Activated CD4-positive, alpha-beta memory T cell treated with anti-CD3 and anti-CD28 coated beads for 36 hours (primary cell): ENCODE data around the gene PRPSAP2. TPM values are rescaled to one million over a fixed set of nuclear protein-coding genes. Genes with fewer than 3 reads are reported as not detected.

Source experiments
- CTCF ChIA-PET: fragments of 350-600 bp; sonication (Branson Sonifier 250); formaldehyde crosslinking; loops from one replicate; lab custom pipeline; 2021; ENCODE audit warnings: antibody characterized with exemption, inconsistent platforms; lab: Charles Lee
- POLR2A ChIA-PET: fragments of 350-600 bp; sonication (Branson Sonifier 250); formaldehyde crosslinking; loops from one replicate; lab custom pipeline; 2021; ENCODE audit warnings: antibody characterized with exemption; lab: Charles Lee
- DNase-seq: peaks from one replicate; pipeline ENCODE4 v3.0.0-alpha.2; 2020
- H3K27ac Mint-ChIP-seq: one replicate; pipeline ENCODE4 v1.8.0; 2021; ENCODE audit warnings: mixed read lengths
- H3K27me3 Mint-ChIP-seq: one replicate; pipeline ENCODE4 v1.8.0; 2021; ENCODE audit warnings: mixed read lengths
- H3K36me3 Mint-ChIP-seq: one replicate; pipeline ENCODE4 v1.8.0; 2021; ENCODE audit warnings: mixed read lengths
- H3K4me1 Mint-ChIP-seq: one replicate; pipeline ENCODE4 v1.8.0; 2021; ENCODE audit warnings: low read depth, mixed read lengths
- H3K4me3 Mint-ChIP-seq: one replicate; pipeline ENCODE4 v1.8.0; 2021; ENCODE audit warnings: mild to moderate bottlenecking, mixed read lengths
- H3K9me3 Mint-ChIP-seq: one replicate; pipeline ENCODE4 v1.8.0; 2021; ENCODE audit warnings: mixed read lengths
- intact Hi-C: fragments of 100-400 bp; cut with micrococcal nuclease; formaldehyde crosslinking; loops from one replicate; pipeline ENCODE4 v1.15.1; 2023
- total RNA-seq, 2 experiments: library from RNA; stranded (reverse); gene quantifications; one replicate each; pipeline ENCODE4 v1.2.3, GENCODE V29; 2021

The PRPSAP2 gene
- total RNA-seq, 2 experiments from 2014 or later: 41.9 to 42.5 TPM

- Mint-ChIP-seq H3K36me3 (peaks cover 8% of the 10 kb centered on the region), H3K4me1 (peaks cover 9% of the 10 kb centered on the region), H3K4me3 (no peak overlapping the region), H3K27me3 (no peaks in the 10 kb centered on the region), H3K27ac (no peak overlapping the region), H3K9me3 (no peaks in the 10 kb centered on the region)
- ChIA-PET POLR2A (no interaction called here), CTCF (interaction anchor here (2.4 kb wide), 1 partner anchor 17 kb away, joined by 8 read pairs; no protein-coding TSS in a partner anchor)
- intact Hi-C loops: loop anchor here (10.0 kb wide), 1 partner anchor 53 kb away; no protein-coding TSS in a partner anchor
- no peak for DNase-seq
Observed at GRCh38 chr17:18977646-18978045, 119.7 kb downstream of the PRPSAP2 start.

- Mint-ChIP-seq H3K36me3 (peaks cover 7% of the 10 kb centered on the region), H3K9me3 (no peaks in the 10 kb centered on the region), H3K27ac (no peak overlapping the region), H3K27me3 (no peaks in the 10 kb centered on the region), H3K4me3 (no peak overlapping the region), H3K4me1 (peaks cover 9% of the 10 kb centered on the region)
- POLR2A ChIA-PET: no interaction called here
- DNase-seq: no peak
- intact Hi-C loops: loop anchor here (10.0 kb wide), 1 partner anchor 53 kb away; no protein-coding TSS in a partner anchor
- CTCF ChIA-PET: interaction anchor here (2.4 kb wide), 1 partner anchor 17 kb away, joined by 8 read pairs; no protein-coding TSS in a partner anchor
Observed at GRCh38 chr17:18978050-18978449, 120.1 kb downstream of the PRPSAP2 start.

- ChIA-PET POLR2A (no interaction called here), CTCF (interaction anchor here (2.4 kb wide), 1 partner anchor 18 kb away, joined by 8 read pairs; no protein-coding TSS in a partner anchor)
- no peak overlapping the region for H3K4me3 Mint-ChIP-seq
- intact Hi-C loops: loop anchor here (10.0 kb wide), 1 partner anchor 54 kb away; no protein-coding TSS in a partner anchor
- no peak for DNase-seq
- H3K9me3 Mint-ChIP-seq: no peaks in the 10 kb centered on the region
- no peaks in the 10 kb centered on the region for H3K27me3 Mint-ChIP-seq
- peaks cover 4% of the 10 kb centered on the region for H3K36me3 Mint-ChIP-seq
- H3K27ac Mint-ChIP-seq: no peak overlapping the region
- H3K4me1 Mint-ChIP-seq: peaks cover 9% of the 10 kb centered on the region
Observed at GRCh38 chr17:18978655-18979054, 120.7 kb downstream of the PRPSAP2 start.

Other genes with a start within 250 kb of the PRPSAP2 start
- gene TBC1D28, start 213.7 kb upstream of the PRPSAP2 start, total RNA-seq: not detected
- 1 to 10 TPM; 2.0 to 2.5 TPM for gene FOXO3B, start 175.8 kb upstream of the PRPSAP2 start, total RNA-seq
- gene FBXW10, start 114.1 kb upstream of the PRPSAP2 start, total RNA-seq: not detected
- 10 to 100 TPM; 30.6 to 34.1 TPM for gene TVP23B, start 76.9 kb upstream of the PRPSAP2 start, total RNA-seq
- not detected for gene SLC5A10, start 94.0 kb downstream of the PRPSAP2 start, total RNA-seq
- gene FAM83G, start 146.6 kb downstream of the PRPSAP2 start, total RNA-seq: 10 to 100 TPM; 12.6 to 14.3 TPM
- 1 to 10 TPM; 9.6 to 9.9 TPM for gene GRAP, start 188.8 kb downstream of the PRPSAP2 start, total RNA-seq